Chondrocyte (in vitro differentiated cells): ENCODE data around the gene LRATD1. TPM values are rescaled to one million over a fixed set of nuclear protein-coding genes. Genes with fewer than 3 reads are reported as not detected.

Source experiments
- DNase-seq: peaks from one replicate; pipeline ENCODE4 v3.0.0; 2021; ENCODE audit warnings: mixed read lengths, low spot score
- H3K27ac Mint-ChIP-seq: one replicate; pipeline ENCODE4 v1.8.0; 2021; ENCODE audit warnings: mild to moderate bottlenecking, moderate library complexity, mixed read lengths; ENCODE audit not compliant: unreplicated experiment
- H3K27me3 Mint-ChIP-seq: 2 replicates; pipeline ENCODE4 v1.8.0; 2021; ENCODE audit warnings: low read depth, mixed read lengths
- H3K36me3 Mint-ChIP-seq: 2 replicates; pipeline ENCODE4 v1.8.0; 2021; ENCODE audit warnings: low read depth, mixed read lengths
- H3K4me1 Mint-ChIP-seq: 2 replicates; pipeline ENCODE4 v1.8.0; 2021; ENCODE audit warnings: low read depth, mild to moderate bottlenecking, mixed read lengths
- H3K4me3 Mint-ChIP-seq: one replicate; pipeline ENCODE4 v1.8.0; 2021; ENCODE audit warnings: mild to moderate bottlenecking, moderate library complexity, mixed read lengths; ENCODE audit not compliant: unreplicated experiment
- H3K9me3 Mint-ChIP-seq: 2 replicates; pipeline ENCODE4 v1.8.0; 2021; ENCODE audit warnings: low read depth, mixed read lengths
- total RNA-seq: library from RNA; stranded (reverse); gene quantifications from 3 replicates; pipeline ENCODE4 v1.2.1, GENCODE V29; 2021
- TF ChIP-seq, protein P1 (sequence below): fragments of 200-600 bp; sonication (generic); IDR thresholded peaks from 2 replicates; pipeline ENCODE4 v1.5.0; 2021; ENCODE audit warnings: antibody characterized with exemption, mild to moderate bottlenecking, moderate library complexity

LRATD1 gene
- total RNA-seq, 1 donor from 2014 or later: not detected

DNA sequence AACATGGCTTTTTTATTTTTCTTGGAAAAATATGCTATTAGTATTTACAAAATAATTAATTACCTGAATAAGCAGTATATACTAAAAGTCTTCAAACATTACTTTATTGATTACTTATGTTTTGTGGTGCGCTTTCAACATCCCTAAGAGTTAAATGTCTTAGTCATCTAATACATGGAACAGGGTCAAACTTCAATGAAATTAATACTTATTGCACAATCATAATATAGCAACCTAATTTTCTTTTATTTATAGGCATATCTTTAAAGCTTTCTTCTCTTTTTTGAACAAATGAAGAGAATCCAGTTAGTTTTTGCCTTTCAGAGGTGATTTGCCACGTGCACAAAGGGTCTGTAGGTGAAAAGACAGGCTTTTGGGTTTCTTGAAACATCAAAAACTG, 6.0 kb downstream of the LRATD1 start:
- TF ChIP-seq, protein P1, sequence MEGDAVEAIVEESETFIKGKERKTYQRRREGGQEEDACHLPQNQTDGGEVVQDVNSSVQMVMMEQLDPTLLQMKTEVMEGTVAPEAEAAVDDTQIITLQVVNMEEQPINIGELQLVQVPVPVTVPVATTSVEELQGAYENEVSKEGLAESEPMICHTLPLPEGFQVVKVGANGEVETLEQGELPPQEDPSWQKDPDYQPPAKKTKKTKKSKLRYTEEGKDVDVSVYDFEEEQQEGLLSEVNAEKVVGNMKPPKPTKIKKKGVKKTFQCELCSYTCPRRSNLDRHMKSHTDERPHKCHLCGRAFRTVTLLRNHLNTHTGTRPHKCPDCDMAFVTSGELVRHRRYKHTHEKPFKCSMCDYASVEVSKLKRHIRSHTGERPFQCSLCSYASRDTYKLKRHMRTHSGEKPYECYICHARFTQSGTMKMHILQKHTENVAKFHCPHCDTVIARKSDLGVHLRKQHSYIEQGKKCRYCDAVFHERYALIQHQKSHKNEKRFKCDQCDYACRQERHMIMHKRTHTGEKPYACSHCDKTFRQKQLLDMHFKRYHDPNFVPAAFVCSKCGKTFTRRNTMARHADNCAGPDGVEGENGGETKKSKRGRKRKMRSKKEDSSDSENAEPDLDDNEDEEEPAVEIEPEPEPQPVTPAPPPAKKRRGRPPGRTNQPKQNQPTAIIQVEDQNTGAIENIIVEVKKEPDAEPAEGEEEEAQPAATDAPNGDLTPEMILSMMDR: no peak
- H3K27ac Mint-ChIP-seq: no peak overlapping the region
- no peaks in the 10 kb centered on the region for H3K36me3 Mint-ChIP-seq
- H3K4me1 Mint-ChIP-seq: peaks cover 11% of the 10 kb centered on the region
- peaks cover 41% of the 10 kb centered on the region for H3K27me3 Mint-ChIP-seq
- H3K4me3 Mint-ChIP-seq: no peak overlapping the region
- H3K9me3 Mint-ChIP-seq: no peaks in the 10 kb centered on the region
- no peak for DNase-seq

DNA sequence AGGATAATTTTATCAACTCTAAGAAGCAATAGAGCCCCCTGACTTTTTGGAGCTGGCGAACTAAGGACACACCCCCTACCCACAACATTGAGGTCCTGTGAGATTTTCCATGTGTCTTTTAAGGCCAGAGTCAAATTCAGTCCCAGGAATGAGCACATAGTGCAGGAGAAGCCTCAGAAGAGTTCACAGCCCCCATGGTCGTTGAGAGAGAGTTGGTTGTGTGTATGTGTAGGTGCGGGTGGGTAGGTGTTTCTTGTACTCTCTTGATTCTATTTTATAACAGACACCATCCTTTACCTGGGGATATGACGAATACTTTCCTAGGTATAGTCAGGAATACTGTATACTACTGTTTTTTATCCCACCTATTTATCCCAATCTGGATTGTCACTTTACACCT, 8.6 kb downstream of the LRATD1 start:
- DNase-seq: no peak
- no peaks in the 10 kb centered on the region for H3K36me3 Mint-ChIP-seq
- H3K27me3 Mint-ChIP-seq: peaks cover 29% of the 10 kb centered on the region
- no peak overlapping the region for H3K4me3 Mint-ChIP-seq
- H3K27ac Mint-ChIP-seq: no peak overlapping the region
- no peaks in the 10 kb centered on the region for H3K9me3 Mint-ChIP-seq
- TF ChIP-seq, protein P1: no peak
- H3K4me1 Mint-ChIP-seq: no peaks in the 10 kb centered on the region

DNA sequence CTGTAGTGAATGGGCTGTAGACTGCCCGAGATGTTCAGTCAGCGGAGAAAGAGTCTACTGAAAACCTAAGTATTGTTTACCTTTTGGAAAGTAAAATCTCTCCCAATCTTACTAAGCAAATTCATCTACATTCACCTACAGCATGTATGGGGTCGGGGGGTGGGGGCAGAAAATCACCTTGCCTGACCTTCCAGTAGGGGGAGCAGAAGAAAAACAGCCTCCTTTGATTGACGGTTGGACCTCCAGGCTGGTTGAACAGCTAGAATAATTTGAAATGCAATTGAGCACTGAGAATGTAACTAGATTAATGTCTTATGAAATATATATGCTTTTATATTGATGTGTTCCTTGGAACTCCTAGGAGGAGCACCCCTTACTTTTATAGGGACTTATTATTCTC, 10.0 kb downstream of the LRATD1 start:
- no peaks in the 10 kb centered on the region for H3K4me1 Mint-ChIP-seq
- H3K27me3 Mint-ChIP-seq: peaks cover 18% of the 10 kb centered on the region
- H3K4me3 Mint-ChIP-seq: no peak overlapping the region
- TF ChIP-seq, protein P1: no peak
- no peak overlapping the region for H3K27ac Mint-ChIP-seq
- no peak for DNase-seq
- no peaks in the 10 kb centered on the region for H3K9me3 Mint-ChIP-seq
- no peaks in the 10 kb centered on the region for H3K36me3 Mint-ChIP-seq

DNA sequence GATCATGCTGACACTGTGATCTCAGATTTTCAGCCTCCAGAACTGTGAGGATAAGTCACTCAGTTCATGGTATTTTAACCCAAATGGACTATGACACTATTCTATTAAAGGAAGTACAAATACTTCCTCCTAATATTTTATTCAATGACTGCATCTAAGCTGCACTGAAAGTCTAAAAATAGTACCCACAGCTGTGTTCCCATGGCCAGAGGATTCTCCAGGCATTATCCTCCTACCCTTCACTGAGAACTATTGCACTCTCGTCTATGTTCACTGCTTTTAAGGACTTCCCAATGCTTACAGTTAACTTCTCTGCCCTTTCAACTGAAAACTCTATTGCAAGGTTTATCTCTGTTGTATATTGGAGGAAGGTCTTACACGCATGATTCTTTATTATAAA, 15.2 kb downstream of the LRATD1 start:
- TF ChIP-seq, protein P1: no peak
- Mint-ChIP-seq H3K27ac (no peak overlapping the region), H3K4me1 (no peaks in the 10 kb centered on the region), H3K4me3 (no peak overlapping the region), H3K27me3 (peaks cover 2% of the 10 kb centered on the region), H3K36me3 (no peaks in the 10 kb centered on the region), H3K9me3 (no peaks in the 10 kb centered on the region)
- DNase-seq: no peak

DNA sequence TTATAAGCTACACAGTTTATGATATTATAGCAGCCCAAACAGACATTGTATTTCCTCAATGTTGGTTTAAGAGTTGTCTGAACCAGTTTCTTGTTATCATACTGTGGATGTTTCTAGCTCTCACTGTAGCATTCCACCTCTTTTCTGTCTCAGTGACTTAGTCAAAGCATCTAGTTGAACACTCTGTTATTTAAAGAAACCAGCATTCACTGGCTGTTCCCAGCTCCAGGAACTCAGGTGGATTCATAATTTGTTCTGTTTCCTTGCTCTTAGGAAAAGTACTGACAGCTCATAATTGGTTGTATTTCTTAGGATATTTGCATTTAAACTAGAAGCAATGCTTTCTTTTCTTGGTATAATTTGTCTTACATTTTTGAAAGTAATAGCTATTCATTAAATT, 17.5 kb downstream of the LRATD1 start:
- TF ChIP-seq, protein P1: no peak
- Mint-ChIP-seq H3K4me1 (no peaks in the 10 kb centered on the region), H3K27ac (no peak overlapping the region), H3K9me3 (no peaks in the 10 kb centered on the region), H3K4me3 (no peak overlapping the region), H3K36me3 (no peaks in the 10 kb centered on the region), H3K27me3 (peaks cover 2% of the 10 kb centered on the region)
- DNase-seq: no peak
